ENCODE results near the gene PLXNB1.

The PLXNB1 gene

GRCh38 chr3:48429317-48429959 lies 448 bp downstream of the PLXNB1 start:
- in situ Hi-C loops (cut with HindIII; ENCODE audit: low sequenced_read_pairs): loop anchor here (25.0 kb wide), 1 partner anchor 167 kb away; no protein-coding TSS in a partner anchor
- H3K4me3 ChIP-seq (ENCODE audit: low read depth, low read length): peak overlapping the region; percentile 61
- TF ChIP-seq CTCF (IDR thresholded peaks at IDR 0.05; ENCODE audit: low read depth, low read length, missing control alignments): no peak
- no peak for DNase-seq (ENCODE audit: low read depth)

GRCh38 chr3:48428572-48429316 lies 1.1 kb downstream of the PLXNB1 start:
- in situ Hi-C loops (cut with HindIII; ENCODE audit: low sequenced_read_pairs): loop anchor here (25.0 kb wide), 1 partner anchor 166 kb away; no protein-coding TSS in a partner anchor
- peak overlapping the region; percentile 61 for H3K4me3 ChIP-seq (ENCODE audit: low read depth, low read length)
- DNase-seq (ENCODE audit: low read depth): no peak
- no peak for TF ChIP-seq CTCF (IDR thresholded peaks at IDR 0.05; ENCODE audit: low read depth, low read length, missing control alignments)

GRCh38 chr3:48428088-48428571 lies 1.8 kb downstream of the PLXNB1 start:
- in situ Hi-C loops (cut with HindIII; ENCODE audit: low sequenced_read_pairs): loop anchor here (25.0 kb wide), 1 partner anchor 166 kb away; no protein-coding TSS in a partner anchor
- TF ChIP-seq CTCF (IDR thresholded peaks at IDR 0.05; ENCODE audit: low read depth, low read length, missing control alignments): no peak
- DNase-seq (ENCODE audit: low read depth): no peak
- peak overlapping the region; percentile 61 for H3K4me3 ChIP-seq (ENCODE audit: low read depth, low read length)

- TF ChIP-seq CTCF (IDR thresholded peaks at IDR 0.05; ENCODE audit: low read depth, low read length, missing control alignments): no peak
- in situ Hi-C loops (cut with HindIII; ENCODE audit: low sequenced_read_pairs): loop anchor here (25.0 kb wide), 1 partner anchor 165 kb away; no protein-coding TSS in a partner anchor
- peak overlapping the region; percentile 61 for H3K4me3 ChIP-seq (ENCODE audit: low read depth, low read length)
- no peak for DNase-seq (ENCODE audit: low read depth)
These were observed 2.3 kb downstream of the PLXNB1 start for GRCh38 chr3:48427630-48427962.

- TF ChIP-seq CTCF (IDR thresholded peaks at IDR 0.05; ENCODE audit: low read depth, low read length, missing control alignments): no peak
These were observed 2.8 kb downstream of the PLXNB1 start for GRCh38 chr3:48426944-48427629.

GRCh38 chr3:48426401-48426909 lies 3.4 kb downstream of the PLXNB1 start:
- H3K4me3 ChIP-seq (ENCODE audit: low read depth, low read length): peak overlapping the region; percentile 7
- in situ Hi-C loops (cut with HindIII; ENCODE audit: low sequenced_read_pairs): loop anchor here (25.0 kb wide), 1 partner anchor 164 kb away; no protein-coding TSS in a partner anchor

More at GRCh38 chr3:48426944-48427629, 2.8 kb downstream of the PLXNB1 start:
- in situ Hi-C loops (cut with HindIII; ENCODE audit: low sequenced_read_pairs): loop anchor here (25.0 kb wide), 1 partner anchor 165 kb away; no protein-coding TSS in a partner anchor
- no peak for DNase-seq (ENCODE audit: low read depth)
- peak overlapping the region; percentile 61 for H3K4me3 ChIP-seq (ENCODE audit: low read depth, low read length)

More at GRCh38 chr3:48426401-48426909, 3.4 kb downstream of the PLXNB1 start:
- TF ChIP-seq CTCF (IDR thresholded peaks at IDR 0.05; ENCODE audit: low read depth, low read length, missing control alignments): no peak
- no peak for DNase-seq (ENCODE audit: low read depth)

Measured in astrocyte of the cerebellum (primary cell).